GM12801 (cell line): ENCODE data around the gene RPGRIP1.

ENCODE experiments used
- TF ChIP-seq, protein P1 (sequence below): IDR thresholded peaks from one replicate; pipeline ENCODE4 v1.5.1; 2011; ENCODE audit warnings: control low read depth; ENCODE audit not compliant: insufficient read length; ENCODE audit errors: extremely low read depth

The RPGRIP1 gene

DNA sequence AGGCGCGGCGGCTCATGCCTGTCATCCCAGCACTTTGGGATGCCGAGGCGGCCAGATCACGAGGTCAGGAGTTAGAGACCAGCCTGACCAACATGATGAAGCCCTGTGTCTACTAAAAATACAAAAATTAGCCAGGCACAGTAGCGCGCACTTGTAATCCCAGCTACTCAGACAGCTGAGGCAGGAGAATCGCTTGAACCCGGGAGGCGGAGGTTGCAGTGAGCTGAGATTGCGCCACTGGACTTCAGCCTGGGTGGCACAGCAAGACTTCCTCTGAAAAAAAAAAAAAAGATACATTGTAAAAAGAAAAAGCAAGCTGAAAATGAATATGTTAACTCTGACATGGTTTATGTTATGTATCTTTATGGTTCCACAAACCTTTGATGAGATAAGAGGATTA is 33.6 kb downstream of the RPGRIP1 start:
- TF ChIP-seq, protein P1, sequence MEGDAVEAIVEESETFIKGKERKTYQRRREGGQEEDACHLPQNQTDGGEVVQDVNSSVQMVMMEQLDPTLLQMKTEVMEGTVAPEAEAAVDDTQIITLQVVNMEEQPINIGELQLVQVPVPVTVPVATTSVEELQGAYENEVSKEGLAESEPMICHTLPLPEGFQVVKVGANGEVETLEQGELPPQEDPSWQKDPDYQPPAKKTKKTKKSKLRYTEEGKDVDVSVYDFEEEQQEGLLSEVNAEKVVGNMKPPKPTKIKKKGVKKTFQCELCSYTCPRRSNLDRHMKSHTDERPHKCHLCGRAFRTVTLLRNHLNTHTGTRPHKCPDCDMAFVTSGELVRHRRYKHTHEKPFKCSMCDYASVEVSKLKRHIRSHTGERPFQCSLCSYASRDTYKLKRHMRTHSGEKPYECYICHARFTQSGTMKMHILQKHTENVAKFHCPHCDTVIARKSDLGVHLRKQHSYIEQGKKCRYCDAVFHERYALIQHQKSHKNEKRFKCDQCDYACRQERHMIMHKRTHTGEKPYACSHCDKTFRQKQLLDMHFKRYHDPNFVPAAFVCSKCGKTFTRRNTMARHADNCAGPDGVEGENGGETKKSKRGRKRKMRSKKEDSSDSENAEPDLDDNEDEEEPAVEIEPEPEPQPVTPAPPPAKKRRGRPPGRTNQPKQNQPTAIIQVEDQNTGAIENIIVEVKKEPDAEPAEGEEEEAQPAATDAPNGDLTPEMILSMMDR: no peak

DNA sequence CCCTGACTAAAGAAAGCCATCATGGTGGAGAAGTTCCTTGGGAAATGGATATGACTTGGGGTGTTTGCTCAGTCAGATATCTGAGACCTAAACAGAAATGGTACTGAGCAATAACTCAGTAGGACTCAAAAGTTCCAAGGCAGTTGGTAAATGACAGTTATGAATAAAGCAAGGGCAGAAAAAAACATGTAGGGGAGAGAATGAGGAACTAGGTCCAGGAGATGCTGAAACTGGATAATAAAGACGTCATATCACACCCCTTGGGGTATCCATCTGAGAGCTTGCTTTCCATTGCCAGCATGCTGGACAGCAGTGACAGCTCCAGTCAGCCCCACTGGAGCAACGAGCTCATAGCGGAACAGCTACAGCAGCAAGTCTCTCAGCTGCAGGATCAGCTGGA is 37.5 kb downstream of the RPGRIP1 start:
- TF ChIP-seq, protein P1: no peak

DNA sequence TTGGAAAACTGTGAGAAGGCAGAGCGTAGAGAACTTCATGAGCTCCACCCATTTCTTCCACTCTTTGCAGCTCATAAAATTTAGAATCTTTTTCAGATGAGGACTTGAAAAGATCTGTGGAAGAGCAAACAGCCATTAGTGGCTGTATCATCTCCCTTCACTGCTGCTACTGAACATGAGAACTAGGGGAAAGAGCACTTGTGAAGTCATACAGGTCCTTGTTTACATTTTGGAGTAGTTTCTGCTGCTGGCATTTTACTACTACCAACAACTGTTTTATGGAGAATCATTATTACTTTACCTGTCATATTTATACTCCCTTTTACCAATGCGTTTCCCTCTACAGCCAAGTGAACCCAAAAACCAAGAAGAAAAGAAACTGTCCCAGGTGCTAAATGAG is 41.0 kb downstream of the RPGRIP1 start:
- TF ChIP-seq, protein P1: no peak

DNA sequence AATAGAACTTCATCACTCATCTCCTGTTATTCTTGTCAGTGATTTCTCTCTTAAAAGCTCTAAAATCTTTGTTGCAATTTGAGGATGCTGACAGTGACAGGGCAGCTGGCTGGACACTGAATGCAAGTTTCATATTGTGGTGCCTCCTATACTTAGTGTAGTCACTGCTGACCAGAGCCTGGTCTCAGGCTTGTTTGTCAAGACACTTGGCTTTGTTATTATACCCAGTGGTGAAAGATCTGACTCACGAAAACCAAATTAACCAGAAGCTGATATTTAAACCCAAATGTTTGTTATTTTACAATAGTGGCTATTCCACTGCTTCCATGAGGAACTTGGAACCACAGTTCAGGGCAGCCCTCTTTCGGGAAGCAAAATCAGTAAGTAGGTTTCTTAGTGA is 42.8 kb downstream of the RPGRIP1 start:
- TF ChIP-seq, protein P1: no peak

DNA sequence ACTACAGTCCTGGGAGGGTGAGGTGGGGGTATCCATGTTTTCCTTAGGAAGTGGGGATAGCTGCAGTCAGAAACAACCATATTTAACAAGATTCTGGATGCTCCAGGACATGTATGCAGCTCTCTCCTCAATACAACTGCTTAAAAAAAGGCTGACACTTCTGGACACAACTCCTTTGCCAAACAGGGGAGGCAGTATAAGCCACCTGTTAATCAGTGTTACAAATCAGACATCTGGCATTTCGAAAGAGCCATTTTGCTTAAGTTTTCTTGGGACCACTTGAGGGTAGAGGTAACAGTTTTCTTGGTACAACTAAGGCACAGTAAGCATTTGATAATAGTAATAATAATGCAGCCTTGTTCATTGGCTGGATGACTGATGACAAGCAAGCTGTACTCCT is 47.1 kb downstream of the RPGRIP1 start:
- TF ChIP-seq, protein P1: no peak
